Vagina (tissue), 2 donors: Measurements from ENCODE around the gene TVP23A. TPM values are rescaled to one million over a fixed set of nuclear protein-coding genes. Genes with fewer than 3 reads are reported as not detected.

Source experiments
- DNase-seq, 2 donors: peaks; one replicate each; pipeline ENCODE4 v3.0.0-alpha.2; 2017; ENCODE audit errors: extremely low spot score in 2 of 2
- H3K27ac ChIP-seq: fragments of 200-600 bp; sonication (generic); one replicate; pipeline ENCODE4 v1.5.1; 2019
- H3K27me3 ChIP-seq: fragments of 200-600 bp; sonication (generic); one replicate; pipeline ENCODE4 v1.5.1; 2019
- H3K36me3 ChIP-seq, 2 donors: fragments of 200-600 bp; sonication (generic); one replicate each; pipeline ENCODE4 v1.5.1; 2017 to 2019
- H3K4me1 ChIP-seq: fragments of 200-600 bp; sonication (generic); one replicate; pipeline ENCODE4 v1.5.1; 2019
- H3K4me3 ChIP-seq, 2 donors: fragments of 200-600 bp; sonication (generic); 1 replicate in 1 of 2; 2 replicates in 1 of 2; pipeline ENCODE4 v1.5.1; 2016 to 2019
- H3K9me3 ChIP-seq: fragments of 200-600 bp; sonication (generic); one replicate; pipeline ENCODE4 v1.5.1; 2019
- CTCF ChIP-seq, 3 experiments: fragments of 450-650 bp in 2 of 3; fragments of 200-600 bp in 1 of 3; sonication (generic) in 1 of 3; IDR thresholded peaks; one replicate each; pipeline ENCODE4 v1.5.1; 2017 to 2019; ENCODE audit warnings: antibody characterized with exemption in 3 of 3, mild to moderate bottlenecking in 2 of 3, moderate library complexity in 2 of 3
- POLR2A ChIP-seq, 2 donors: fragments of 450-650 bp; IDR thresholded peaks; one replicate each; pipeline ENCODE4 v1.6.1; 2017; ENCODE audit warnings: antibody characterized with exemption in 2 of 2, mild to moderate bottlenecking in 2 of 2, moderate library complexity in 2 of 2
- POLR2AphosphoS5 ChIP-seq, 2 donors: sonication (generic); formaldehyde crosslinking; IDR thresholded peaks; one replicate each; pipeline ENCODE4 v1.9.0; 2017; ENCODE audit warnings: antibody characterized with exemption in 2 of 2, mild to moderate bottlenecking in 2 of 2, low read depth in 1 of 2; ENCODE audit not compliant: insufficient read depth in 1 of 2
- intact Hi-C: fragments of 100-400 bp; cut with DNase I; formaldehyde crosslinking; loops from one replicate; pipeline ENCODE4 v1.15.1; 2023
- total RNA-seq: library from RNA; depleted of rRNA; stranded (reverse); fragments of >200 nt; gene quantifications from one replicate; pipeline ENCODE4 v1.2.3, GENCODE V29; 2016

Gene TVP23A
- total RNA-seq, 1 donor from 2014 or later: 0.98 TPM

GRCh38 chr16:10761373-10761772 is 57.2 kb downstream of the TVP23A start:
- Histone ChIP-seq H3K4me1 (no peaks in the 10 kb centered on the region), H3K36me3 (peaks cover 5 to 79% of the 10 kb centered on the region in 2 donors), H3K27ac (no peak overlapping the region), H3K9me3 (no peaks in the 10 kb centered on the region), H3K27me3 (no peaks in the 10 kb centered on the region), H3K4me3 (no peak overlapping the region)
- no peak for DNase-seq
- TF ChIP-seq POLR2A (IDR thresholded peaks at IDR 0.05) (no peak), CTCF (IDR thresholded peaks at IDR 0.05) (no peak), POLR2AphosphoS5 (IDR thresholded peaks at IDR 0.05; ENCODE audit: insufficient read depth in 1 of 2, low read depth in 1 of 2) (no peak)
- intact Hi-C loops: no loop called here

DNA sequence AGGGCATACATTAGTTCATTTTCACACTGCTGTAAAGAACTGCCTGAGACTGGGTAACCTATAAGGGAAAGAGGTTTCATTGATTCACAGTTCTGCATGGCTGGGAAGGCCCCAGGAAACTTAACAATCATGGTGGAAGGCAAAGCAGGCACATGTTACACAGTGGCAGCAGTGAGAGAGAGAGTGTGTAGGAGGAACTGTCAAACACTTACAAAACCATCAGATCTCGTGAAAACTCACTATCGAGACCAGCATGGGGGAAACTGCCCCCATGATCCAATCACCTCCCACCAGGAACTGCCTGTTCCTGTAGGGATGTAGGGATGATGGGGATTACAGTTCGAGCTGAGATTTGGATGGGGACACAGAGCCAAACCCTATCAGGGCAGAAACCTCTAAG is 57.7 kb downstream of the TVP23A start:
- Histone ChIP-seq H3K9me3 (no peaks in the 10 kb centered on the region), H3K4me1 (no peaks in the 10 kb centered on the region), H3K36me3 (peaks cover 5 to 84% of the 10 kb centered on the region in 2 donors), H3K4me3 (no peak overlapping the region), H3K27me3 (no peaks in the 10 kb centered on the region), H3K27ac (no peak overlapping the region)
- intact Hi-C loops: no loop called here
- DNase-seq: no peak
- TF ChIP-seq CTCF (IDR thresholded peaks at IDR 0.05) (no peak), POLR2A (IDR thresholded peaks at IDR 0.05) (no peak), POLR2AphosphoS5 (IDR thresholded peaks at IDR 0.05; ENCODE audit: insufficient read depth in 1 of 2, low read depth in 1 of 2) (no peak)

- H3K4me3 ChIP-seq: no peak overlapping the region
- H3K27me3 ChIP-seq: no peaks in the 10 kb centered on the region
- peaks cover 5 to 54% of the 10 kb centered on the region in 2 donors for H3K36me3 ChIP-seq
- no peak for TF ChIP-seq CTCF (IDR thresholded peaks at IDR 0.05)
- no peak for TF ChIP-seq POLR2A (IDR thresholded peaks at IDR 0.05)
- TF ChIP-seq POLR2AphosphoS5 (IDR thresholded peaks at IDR 0.05; ENCODE audit: insufficient read depth in 1 of 2, low read depth in 1 of 2): no peak
- H3K9me3 ChIP-seq: no peaks in the 10 kb centered on the region
- no peak for DNase-seq
- intact Hi-C loops: loop anchor here (10.0 kb wide), 1 partner anchor 148 kb away; no protein-coding TSS in a partner anchor
- no peaks in the 10 kb centered on the region for H3K4me1 ChIP-seq
- no peak overlapping the region for H3K27ac ChIP-seq
These were observed 62.0 kb downstream of the TVP23A start for GRCh38 chr16:10756574-10756973.

DNA sequence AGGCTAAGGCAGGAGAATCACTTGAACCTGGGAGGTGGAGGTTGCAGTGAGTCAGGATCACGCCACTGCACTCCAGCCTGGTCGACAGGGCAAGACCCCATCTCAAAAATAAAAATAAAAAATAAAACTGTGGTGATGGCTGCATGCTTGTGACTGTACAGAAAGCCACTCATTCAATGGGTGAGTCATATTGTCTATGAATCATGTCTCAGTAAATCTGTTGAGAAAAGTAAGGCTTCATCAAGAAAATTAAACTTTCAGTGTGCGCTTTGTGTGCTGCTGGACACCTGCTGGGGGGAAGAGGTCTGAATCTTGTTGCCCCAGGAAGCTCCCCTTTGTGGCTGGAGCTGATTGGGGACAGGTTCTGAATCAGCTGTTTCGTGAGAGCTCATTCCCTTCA is 63.7 kb downstream of the TVP23A start:
- Histone ChIP-seq H3K4me3 (no peak overlapping the region), H3K27me3 (no peaks in the 10 kb centered on the region), H3K9me3 (no peaks in the 10 kb centered on the region), H3K4me1 (no peaks in the 10 kb centered on the region), H3K27ac (no peak overlapping the region), H3K36me3 (peaks cover 5 to 41% of the 10 kb centered on the region in 2 donors)
- DNase-seq: no peak
- TF ChIP-seq POLR2AphosphoS5 (IDR thresholded peaks at IDR 0.05; ENCODE audit: insufficient read depth in 1 of 2, low read depth in 1 of 2) (no peak), CTCF (IDR thresholded peaks at IDR 0.05) (no peak), POLR2A (IDR thresholded peaks at IDR 0.05) (no peak)
- intact Hi-C loops: loop anchor here (10.0 kb wide), 1 partner anchor 150 kb away; no protein-coding TSS in a partner anchor

GRCh38 chr16:10753670-10754069 is 64.9 kb downstream of the TVP23A start:
- Histone ChIP-seq H3K27me3 (no peaks in the 10 kb centered on the region), H3K27ac (no peak overlapping the region), H3K4me1 (no peaks in the 10 kb centered on the region), H3K4me3 (no peak overlapping the region), H3K36me3 (peaks cover under 1 to 29% of the 10 kb centered on the region in 2 donors), H3K9me3 (no peaks in the 10 kb centered on the region)
- intact Hi-C loops: loop anchor here (10.0 kb wide), 1 partner anchor 151 kb away; no protein-coding TSS in a partner anchor
- TF ChIP-seq POLR2A (IDR thresholded peaks at IDR 0.05) (no peak), POLR2AphosphoS5 (IDR thresholded peaks at IDR 0.05; ENCODE audit: insufficient read depth in 1 of 2, low read depth in 1 of 2) (no peak), CTCF (IDR thresholded peaks at IDR 0.05) (no peak)
- DNase-seq: no peak
